Activated CD4-positive, alpha-beta T cell treated with anti-CD3 and anti-CD28 coated beads, Interleukin-2, amount 50 U/mL, for 16 hours (primary cell): ENCODE measurements around the gene TRDMT1.

ENCODE experiments used
- DNase-seq: peaks from one replicate; pipeline ENCODE4 v3.0.0-alpha.2; 2020

TRDMT1 gene

DNA sequence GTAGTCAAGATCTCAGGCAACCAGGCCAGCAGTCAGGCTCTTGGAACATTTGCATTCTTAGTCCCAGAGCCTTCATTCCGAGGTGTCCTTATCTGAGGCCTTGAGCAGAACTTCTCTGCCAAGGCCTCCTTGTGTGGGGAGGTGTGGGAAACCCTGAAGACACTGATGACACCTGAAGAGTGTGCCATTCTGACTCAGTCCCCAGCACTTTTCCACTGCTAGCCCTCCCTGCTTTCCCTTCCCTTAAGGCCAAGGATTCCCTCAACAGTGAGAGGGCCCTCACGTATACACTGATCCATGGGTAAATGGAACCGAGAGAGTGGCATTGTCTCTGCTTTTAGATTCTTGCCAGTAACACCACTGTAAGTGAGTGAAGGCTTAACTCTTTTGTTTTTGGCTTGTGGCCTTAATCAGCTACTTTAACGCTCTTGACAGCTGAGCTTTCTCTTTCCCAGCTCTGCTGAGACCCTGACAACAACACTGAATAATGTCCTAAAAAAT lies 30.3 kb downstream of the TRDMT1 start:
- DNase-seq: no peak

DNA sequence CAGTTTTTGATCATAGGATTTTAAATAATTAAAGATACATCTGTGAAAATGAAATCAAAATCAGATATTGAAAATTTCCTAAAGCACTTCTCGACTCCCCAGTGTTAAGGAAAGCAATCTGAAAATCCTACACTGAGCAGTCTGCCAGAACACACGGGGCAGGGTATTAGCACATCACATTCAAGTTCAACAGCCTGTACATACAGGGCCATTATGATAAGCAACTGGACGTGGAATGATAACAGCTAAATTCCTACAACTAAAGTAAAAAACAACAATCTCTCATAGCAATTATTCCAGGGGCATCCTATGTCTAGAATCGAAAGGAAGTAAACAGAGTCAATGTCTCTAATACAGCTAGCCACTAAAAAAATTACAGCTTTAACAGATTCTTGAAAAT lies 31.7 kb downstream of the TRDMT1 start:
- DNase-seq: no peak

GRCh38 chr10:17166699-17167098 lies 34.8 kb downstream of the TRDMT1 start:
- no peak for DNase-seq

DNA sequence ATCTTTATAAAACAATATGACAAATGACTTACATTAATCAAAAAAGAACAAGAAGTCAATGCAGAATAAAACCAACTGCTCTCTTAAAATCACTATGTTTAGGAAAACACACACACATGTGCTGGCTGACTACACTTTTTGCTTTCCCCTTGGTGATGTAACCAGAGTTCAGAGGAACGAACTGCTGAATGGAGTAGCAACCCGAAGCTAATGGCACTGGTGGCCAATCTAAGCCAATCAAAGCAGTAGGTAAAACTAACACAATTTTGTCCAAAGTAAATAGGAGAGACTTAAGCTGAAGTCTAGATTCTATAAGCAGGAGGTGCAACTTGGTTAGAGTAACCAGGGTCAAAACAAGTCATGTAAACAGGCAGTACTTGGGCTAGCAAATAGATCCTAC lies 38.6 kb downstream of the TRDMT1 start:
- DNase-seq: no peak

DNA sequence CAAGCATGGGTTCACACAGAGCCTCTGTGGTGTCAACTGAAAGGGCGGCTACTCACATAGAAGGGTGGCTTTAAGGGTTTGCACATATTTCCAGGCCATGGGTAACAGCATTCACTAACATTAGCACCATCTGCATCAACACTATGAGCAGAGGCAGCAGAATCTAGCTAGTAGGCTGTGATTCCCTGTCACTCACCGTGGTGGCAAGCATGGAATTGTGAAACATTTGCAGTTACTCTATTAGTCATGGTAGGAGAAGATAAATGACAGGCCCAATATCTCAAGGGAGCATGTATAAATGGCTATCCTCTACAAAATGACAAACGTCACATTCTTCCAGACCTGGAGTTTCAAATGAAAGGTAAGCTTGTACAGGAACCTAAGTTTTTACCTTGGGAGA lies 39.7 kb downstream of the TRDMT1 start:
- DNase-seq: no peak

GRCh38 chr10:17157024-17157423 lies 44.4 kb downstream of the TRDMT1 start:
- DNase-seq: no peak

- DNase-seq: no peak
Observed at GRCh38 chr10:17155826-17156225, 45.6 kb downstream of the TRDMT1 start.

DNA sequence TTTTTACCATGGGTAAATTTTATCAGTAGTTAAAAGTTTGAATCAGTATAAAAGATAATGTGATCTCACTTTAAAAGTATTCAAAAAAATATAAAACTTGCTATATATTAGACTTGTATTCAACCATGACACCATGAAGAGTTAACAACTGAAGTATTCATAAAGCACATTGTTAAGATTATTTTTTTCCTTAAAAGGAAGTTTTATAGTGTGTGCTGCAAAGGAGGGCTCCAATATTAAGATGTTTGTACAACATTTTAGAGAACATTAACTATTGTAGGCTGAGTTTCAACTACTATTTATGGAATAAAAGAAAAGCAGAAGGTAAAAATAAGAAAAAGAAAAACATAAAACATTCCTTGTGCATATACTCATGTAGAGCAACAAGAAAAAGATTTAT lies 47.4 kb downstream of the TRDMT1 start:
- DNase-seq: no peak

DNA sequence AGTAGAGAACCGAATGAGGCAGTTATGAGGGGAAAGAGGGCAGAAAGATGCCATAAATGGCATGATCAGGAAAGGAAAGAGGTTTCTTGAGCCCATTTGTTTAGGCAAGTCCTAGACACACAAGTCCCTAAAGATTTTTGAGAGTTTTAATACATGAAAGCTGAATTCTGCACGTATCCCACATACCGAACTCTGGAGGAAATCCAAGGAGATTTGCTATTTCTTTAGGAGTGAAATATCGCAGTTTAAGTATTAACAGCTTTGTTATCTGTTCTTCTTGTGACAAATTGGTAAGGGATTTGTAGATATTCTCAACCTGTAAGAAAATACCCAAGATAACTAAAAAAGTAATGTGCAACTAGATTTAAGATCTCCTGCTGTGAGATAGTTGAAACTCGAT lies 48.2 kb downstream of the TRDMT1 start:
- DNase-seq: no peak

DNA sequence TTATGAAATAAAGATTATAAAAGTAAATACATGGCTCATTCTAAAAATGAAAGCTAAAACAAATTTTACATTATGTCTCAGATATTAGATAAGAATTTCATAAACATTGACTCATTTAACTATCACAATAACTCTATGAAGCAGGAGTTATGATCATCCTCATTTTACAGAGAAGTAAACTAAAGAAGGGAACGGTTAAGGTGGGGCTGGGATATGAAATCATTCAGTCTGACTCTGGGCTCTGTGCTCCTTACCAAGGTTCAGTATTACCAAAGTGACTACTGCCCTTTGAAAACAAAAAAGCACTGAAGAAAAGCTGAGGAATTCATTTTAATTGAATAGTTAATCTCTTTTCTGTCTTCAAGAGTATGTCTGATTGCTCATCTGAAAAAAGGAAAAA lies 49.8 kb downstream of the TRDMT1 start:
- no peak for DNase-seq

GRCh38 chr10:17147884-17148489 lies 53.5 kb downstream of the TRDMT1 start:
- DNase-seq: no peak

GRCh38 chr10:17146892-17147291 lies 54.6 kb downstream of the TRDMT1 start:
- DNase-seq: no peak

DNA sequence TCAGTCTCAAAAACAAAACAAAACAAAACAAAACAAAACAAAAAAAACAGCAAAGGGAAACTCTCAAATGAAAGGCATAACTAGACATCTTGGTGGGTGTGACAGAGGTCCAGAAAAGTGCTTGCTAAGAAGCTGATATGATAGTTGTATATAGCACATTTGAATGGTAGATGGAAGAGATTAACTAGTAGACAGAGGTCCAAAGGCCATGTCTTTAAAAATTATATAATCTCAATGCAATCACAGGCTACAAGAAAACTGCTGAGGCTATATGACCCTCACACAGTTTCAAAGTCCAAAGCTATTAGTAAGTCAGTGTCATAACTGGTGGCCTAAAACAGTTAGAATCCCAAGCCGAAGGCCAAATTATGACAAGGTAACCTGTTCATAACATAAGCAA lies 56.2 kb downstream of the TRDMT1 start:
- DNase-seq: no peak

DNA sequence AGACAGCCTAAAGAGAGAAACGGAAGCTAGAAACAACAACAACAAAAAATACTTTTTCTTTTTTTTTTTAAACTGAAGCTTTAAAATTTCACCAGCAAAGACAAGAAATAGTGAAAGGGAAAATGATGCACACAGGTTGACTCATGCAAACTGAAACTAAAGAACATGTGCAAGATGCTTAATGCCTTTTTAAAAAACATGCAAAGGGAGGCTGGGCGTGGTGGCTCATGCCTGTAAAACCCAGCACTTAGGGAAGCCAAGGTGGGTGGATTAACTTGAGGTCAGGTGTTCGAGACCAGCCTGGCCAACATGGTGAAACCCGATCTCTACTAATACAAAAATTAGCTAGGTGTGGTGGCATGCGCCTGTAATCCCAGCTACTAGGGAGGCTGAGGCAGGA lies 56.7 kb downstream of the TRDMT1 start:
- DNase-seq: peak; percentile 77

DNA sequence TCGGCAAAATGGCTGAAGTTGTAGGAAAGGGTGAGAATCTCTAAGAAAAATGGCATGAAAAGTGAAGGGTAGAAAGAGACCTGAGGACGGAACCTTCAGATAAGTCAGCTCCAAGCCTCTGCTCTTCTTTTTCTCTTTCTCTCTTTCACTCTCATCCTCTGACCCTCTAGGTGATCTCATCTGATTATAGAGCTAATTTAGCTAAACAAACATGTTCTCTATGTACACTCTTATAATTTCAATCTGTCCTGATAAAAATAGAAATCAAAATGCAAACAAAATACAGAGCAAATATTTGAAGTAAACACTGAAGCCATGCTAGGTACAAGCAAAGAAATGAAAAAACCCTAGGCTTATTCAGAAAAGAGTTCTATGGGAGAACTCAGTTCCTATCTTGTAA lies 57.4 kb downstream of the TRDMT1 start:
- no peak for DNase-seq

GRCh38 chr10:17143055-17143690 lies 58.3 kb downstream of the TRDMT1 start:
- DNase-seq: peak; percentile 18

DNA sequence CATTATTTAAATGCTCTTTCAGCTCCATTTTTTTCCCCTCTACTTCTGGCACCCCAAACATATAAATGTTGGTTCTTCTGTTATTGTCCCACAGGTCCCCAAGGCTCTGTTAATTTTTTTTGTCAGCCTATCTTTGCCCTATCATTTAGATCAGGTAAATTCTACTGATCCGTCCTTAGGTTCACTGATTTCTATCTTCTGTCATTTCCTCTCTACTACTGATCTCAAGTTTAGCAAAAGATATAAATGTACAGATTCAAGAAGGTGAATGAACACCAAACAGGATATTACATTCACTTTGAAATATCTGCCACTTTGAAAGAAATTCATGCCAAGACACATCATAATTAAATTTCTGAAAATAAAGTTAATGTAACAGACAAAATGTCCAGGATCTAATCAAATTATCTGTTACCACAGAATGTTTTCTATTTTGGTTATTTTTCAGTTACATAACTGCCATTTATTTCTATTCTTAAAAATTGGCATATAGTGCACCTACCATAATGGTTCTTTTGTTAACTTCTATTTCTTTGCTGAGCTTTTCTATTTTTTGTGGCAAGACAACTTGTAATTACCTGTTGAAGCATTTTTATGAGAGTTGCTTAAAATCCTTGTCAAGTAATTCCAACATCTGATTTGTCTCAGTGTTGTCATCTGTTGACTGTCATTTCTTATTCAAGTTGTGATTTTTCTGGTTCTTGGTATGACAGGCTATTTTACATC lies 59.8 kb downstream of the TRDMT1 start:
- no peak for DNase-seq

DNA sequence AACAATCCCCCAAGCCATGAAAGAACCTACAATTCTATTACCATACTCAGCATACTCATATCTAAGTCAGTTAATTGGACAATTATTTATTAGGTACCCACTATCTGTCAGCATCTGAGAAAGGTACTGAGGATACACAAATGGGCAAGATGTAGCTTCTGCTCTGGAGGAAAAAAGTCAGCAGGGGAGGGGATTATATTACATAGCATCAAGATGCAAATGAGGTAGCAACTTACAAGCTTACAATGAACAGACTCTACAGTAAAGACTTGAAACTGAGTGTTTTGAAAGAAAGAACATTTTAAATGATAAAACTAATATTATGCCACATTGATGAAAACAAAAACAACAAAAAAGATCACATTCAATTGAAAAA lies 61.1 kb downstream of the TRDMT1 start:
- DNase-seq: no peak

GRCh38 chr10:17138460-17139042 lies 62.9 kb downstream of the TRDMT1 start:
- no peak for DNase-seq

- DNase-seq: no peak
Observed at GRCh38 chr10:17134737-17135260, 66.7 kb downstream of the TRDMT1 start.

GRCh38 chr10:17134282-17134681 lies 67.2 kb downstream of the TRDMT1 start:
- DNase-seq: no peak

DNA sequence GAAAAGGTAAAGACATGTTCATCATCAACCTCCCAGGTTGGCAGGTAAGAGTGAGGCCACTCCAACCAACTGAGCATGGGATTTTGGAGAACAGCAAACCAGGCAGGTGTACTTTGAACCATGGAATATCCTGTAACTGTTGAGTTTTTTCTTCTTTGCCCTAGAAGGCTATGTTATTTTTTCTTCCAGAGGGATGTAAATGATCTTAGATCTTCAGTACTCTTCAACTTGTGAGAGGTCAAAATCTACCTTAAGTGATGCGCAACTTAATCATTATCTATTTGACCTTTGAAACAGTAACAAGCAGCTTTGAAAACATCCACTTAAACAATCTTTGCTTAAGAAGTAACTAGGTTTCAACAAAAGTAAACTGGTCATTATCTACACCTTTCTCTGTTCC lies 71.7 kb downstream of the TRDMT1 start, which contains the start of gene CUBN:
CUBN (minus strand) TSS at position 71 of the 400 bp plus-strand sequence; CDS start at position 25, 46 bp downstream.
- no peak for DNase-seq

GRCh38 chr10:17128261-17128660 lies 73.2 kb downstream of the TRDMT1 start:
- no peak for DNase-seq

GRCh38 chr10:17126327-17126726 lies 75.1 kb downstream of the TRDMT1 start:
- DNase-seq: no peak
